G401 (cell line): ENCODE measurements around the gene KAZN. TPM values are rescaled to one million over a fixed set of nuclear protein-coding genes. Genes with fewer than 3 reads are reported as not detected.

ENCODE experiments used
- DNase-seq: peaks from one replicate; pipeline ENCODE4 v3.0.0-alpha.2; 2015; ENCODE audit warnings: low spot score
- in situ Hi-C: cut with HindIII; loops from 2 replicates; pipeline ENCODE4 v1.10.0; 2016; ENCODE audit warnings: low sequenced_read_pairs, mixed read lengths
- total RNA-seq: library from RNA; depleted of rRNA; stranded (reverse); fragments of >200 nt; shearing (Covaris generic); gene quantifications from 2 replicates; pipeline ENCODE4 v1.2.3, GENCODE V29; 2014

Gene KAZN
- total RNA-seq, 1 experiment from 2014 or later: 9.8 TPM

GRCh38 chr1:14878124-14878523, 279.6 kb downstream of the KAZN start:
- DNase-seq: no peak
- in situ Hi-C loops: no loop called here

- no peak for DNase-seq
- in situ Hi-C loops: no loop called here
These were observed 280.5 kb downstream of the KAZN start for GRCh38 chr1:14878951-14879350.

GRCh38 chr1:14880456-14881316, 282.2 kb downstream of the KAZN start:
- peak; percentile 64 for DNase-seq
- in situ Hi-C loops: no loop called here

GRCh38 chr1:14881775-14882672, 283.5 kb downstream of the KAZN start:
- no peak for DNase-seq
- in situ Hi-C loops: no loop called here

- in situ Hi-C loops: no loop called here
- no peak for DNase-seq
These were observed 286.2 kb downstream of the KAZN start for GRCh38 chr1:14884614-14885175.

GRCh38 chr1:14887044-14887566, 288.6 kb downstream of the KAZN start:
- no peak for DNase-seq
- in situ Hi-C loops: no loop called here

- DNase-seq: no peak
- in situ Hi-C loops: no loop called here
These were observed 289.4 kb downstream of the KAZN start for GRCh38 chr1:14887764-14888350.

- in situ Hi-C loops: no loop called here
- DNase-seq: no peak
These were observed 289.9 kb downstream of the KAZN start for GRCh38 chr1:14888374-14888773.

GRCh38 chr1:14889825-14890440, 291.4 kb downstream of the KAZN start:
- in situ Hi-C loops: no loop called here
- DNase-seq: no peak

GRCh38 chr1:14891991-14892390, 293.5 kb downstream of the KAZN start:
- in situ Hi-C loops: no loop called here
- no peak for DNase-seq

GRCh38 chr1:14894811-14895560, 296.5 kb downstream of the KAZN start:
- in situ Hi-C loops: no loop called here
- DNase-seq: peak; percentile 44

GRCh38 chr1:14895727-14896126, 297.2 kb downstream of the KAZN start:
- no peak for DNase-seq
- in situ Hi-C loops: no loop called here

GRCh38 chr1:14896381-14897079, 298.0 kb downstream of the KAZN start:
- no peak for DNase-seq
- in situ Hi-C loops: no loop called here

GRCh38 chr1:14897080-14897449, 298.6 kb downstream of the KAZN start:
- in situ Hi-C loops: no loop called here
- no peak for DNase-seq

- in situ Hi-C loops: no loop called here
- no peak for DNase-seq
These were observed 299.1 kb downstream of the KAZN start for GRCh38 chr1:14897547-14897946.

GRCh38 chr1:14897997-14898645, 299.6 kb downstream of the KAZN start:
- DNase-seq: no peak
- in situ Hi-C loops: no loop called here

GRCh38 chr1:14899686-14900085, 301.2 kb downstream of the KAZN start:
- DNase-seq: no peak
- in situ Hi-C loops: no loop called here
